ENCODE measurements around the gene THSD4.

GRCh38 chr15:71628988-71629770 lies 513.9 kb downstream of the THSD4 start:
- TF ChIP-seq, protein P1, sequence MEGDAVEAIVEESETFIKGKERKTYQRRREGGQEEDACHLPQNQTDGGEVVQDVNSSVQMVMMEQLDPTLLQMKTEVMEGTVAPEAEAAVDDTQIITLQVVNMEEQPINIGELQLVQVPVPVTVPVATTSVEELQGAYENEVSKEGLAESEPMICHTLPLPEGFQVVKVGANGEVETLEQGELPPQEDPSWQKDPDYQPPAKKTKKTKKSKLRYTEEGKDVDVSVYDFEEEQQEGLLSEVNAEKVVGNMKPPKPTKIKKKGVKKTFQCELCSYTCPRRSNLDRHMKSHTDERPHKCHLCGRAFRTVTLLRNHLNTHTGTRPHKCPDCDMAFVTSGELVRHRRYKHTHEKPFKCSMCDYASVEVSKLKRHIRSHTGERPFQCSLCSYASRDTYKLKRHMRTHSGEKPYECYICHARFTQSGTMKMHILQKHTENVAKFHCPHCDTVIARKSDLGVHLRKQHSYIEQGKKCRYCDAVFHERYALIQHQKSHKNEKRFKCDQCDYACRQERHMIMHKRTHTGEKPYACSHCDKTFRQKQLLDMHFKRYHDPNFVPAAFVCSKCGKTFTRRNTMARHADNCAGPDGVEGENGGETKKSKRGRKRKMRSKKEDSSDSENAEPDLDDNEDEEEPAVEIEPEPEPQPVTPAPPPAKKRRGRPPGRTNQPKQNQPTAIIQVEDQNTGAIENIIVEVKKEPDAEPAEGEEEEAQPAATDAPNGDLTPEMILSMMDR (IDR thresholded peaks at IDR 0.05) = no peak
- TF ChIP-seq POLR2AphosphoS5 (IDR thresholded peaks at IDR 0.05) = no peak

Data from sigmoid colon (tissue), 4 donors.